ENCODE measurements around the gene CTNNB1. TPM values are rescaled to one million over a fixed set of nuclear protein-coding genes. Genes with fewer than 3 reads are reported as not detected.

The CTNNB1 gene
- 155 to 190 TPM (median 160 TPM) in 5 replicates for total RNA-seq (2022; extraction: Qiagen RNA extraction)

GRCh38 chr3:41198950-41199865 lies at the start of gene CTNNB1:
Gene CTNNB1 (plus strand): TSS chr3:41199505. CDS start chr3:41224069, 24,564 bp downstream.

